Liver (tissue), 9 donors: ENCODE data around the gene ANXA9. TPM values are rescaled to one million over a fixed set of nuclear protein-coding genes. Genes with fewer than 3 reads are reported as not detected.

Experiments
- DNase-seq: peaks from one replicate; pipeline ENCODE4 v3.0.0-alpha.2; 2017; ENCODE audit warnings: low spot score
- H3K27ac ChIP-seq, 2 donors: one replicate each; pipeline ENCODE4 v1.7.0; 2013; ENCODE audit warnings: inconsistent platforms in 2 of 2, low read length in 2 of 2, control low read depth in 1 of 2, low read depth in 1 of 2, mild to moderate bottlenecking in 1 of 2
- H3K27me3 ChIP-seq, 4 donors: one replicate each; pipeline versions ENCODE4 v1.6.1 to v1.7.0; 2013; ENCODE audit warnings: low read length in 3 of 4, inconsistent platforms in 1 of 4, mild to moderate bottlenecking in 1 of 4, moderate library complexity in 1 of 4; ENCODE audit not compliant: control insufficient read depth in 4 of 4, insufficient read depth in 4 of 4
- H3K36me3 ChIP-seq, 4 donors: one replicate each; pipeline versions ENCODE4 v1.6.1 to v1.7.0; 2013; ENCODE audit warnings: low read length in 3 of 4, mild to moderate bottlenecking in 3 of 4, low read depth in 1 of 4, moderate library complexity in 1 of 4; ENCODE audit not compliant: control insufficient read depth in 4 of 4, insufficient read depth in 3 of 4
- H3K4me1 ChIP-seq, 4 donors: one replicate each; pipeline versions ENCODE4 v1.6.1 to v1.7.0; 2013; ENCODE audit warnings: low read length in 3 of 4, mild to moderate bottlenecking in 3 of 4, moderate library complexity in 1 of 4; ENCODE audit not compliant: control insufficient read depth in 4 of 4, insufficient read depth in 4 of 4
- H3K4me3 ChIP-seq, 3 donors: one replicate each; pipeline versions ENCODE4 v1.6.1 to v1.7.0; 2013; ENCODE audit warnings: low read length in 3 of 3, control low read depth in 1 of 3, low read depth in 1 of 3, mild to moderate bottlenecking in 1 of 3
- H3K9ac ChIP-seq, 2 donors: one replicate each; pipeline ENCODE4 v1.7.0; 2013; ENCODE audit warnings: low read length in 2 of 2, mild to moderate bottlenecking in 2 of 2, moderate library complexity in 2 of 2, control low read depth in 1 of 2, low read depth in 1 of 2
- H3K9me3 ChIP-seq, 4 donors: one replicate each; pipeline versions ENCODE4 v1.6.1 to v1.7.0; 2013; ENCODE audit warnings: low read length in 3 of 4; ENCODE audit not compliant: control insufficient read depth in 4 of 4
- EGR1 ChIP-seq, 2 donors: IDR thresholded peaks; 2 replicates each; pipeline ENCODE4 v1.6.1; 2016 to 2018; ENCODE audit warnings: antibody characterized with exemption in 2 of 2, low read depth in 2 of 2
- FOXA1 ChIP-seq: IDR thresholded peaks from 2 replicates; pipeline ENCODE4 v1.6.1; 2016; ENCODE audit warnings: antibody characterized with exemption
- FOXA2 ChIP-seq: IDR thresholded peaks from 2 replicates; pipeline ENCODE4 v1.6.1; 2016; ENCODE audit warnings: antibody characterized with exemption
- GABPA ChIP-seq, 2 donors: IDR thresholded peaks in 1 of 2; conservative IDR thresholded peaks in 1 of 2; 2 replicates each; pipeline ENCODE4 v1.6.1; 2016; ENCODE audit warnings: antibody characterized with exemption in 2 of 2, mild to moderate bottlenecking in 1 of 2, moderate library complexity in 1 of 2
- HNF4A ChIP-seq, 2 donors: conservative IDR thresholded peaks; 2 replicates each; pipeline ENCODE4 v1.6.1; 2016; ENCODE audit warnings: antibody characterized with exemption in 2 of 2, mild to moderate bottlenecking in 2 of 2
- HNF4G ChIP-seq: IDR thresholded peaks from 2 replicates; pipeline ENCODE4 v1.6.1; 2016; ENCODE audit warnings: antibody characterized with exemption
- JUND ChIP-seq, 2 donors: IDR thresholded peaks; 2 replicates each; pipeline ENCODE4 v1.6.1; 2016; ENCODE audit warnings: antibody characterized with exemption in 2 of 2
- NR2F2 ChIP-seq: IDR thresholded peaks from 2 replicates; pipeline ENCODE4 v1.6.1; 2016; ENCODE audit warnings: antibody characterized with exemption
- RAD21 ChIP-seq, 2 donors: IDR thresholded peaks; 2 replicates each; pipeline ENCODE4 v1.6.1; 2016; ENCODE audit warnings: antibody characterized with exemption in 2 of 2, mild to moderate bottlenecking in 2 of 2
- RXRA ChIP-seq, 2 donors: IDR thresholded peaks; 2 replicates each; pipeline ENCODE4 v1.6.1; 2017 to 2018; ENCODE audit warnings: antibody characterized with exemption in 2 of 2, mild to moderate bottlenecking in 1 of 2
- SP1 ChIP-seq: IDR thresholded peaks from 2 replicates; pipeline ENCODE4 v1.6.1; 2018; ENCODE audit warnings: antibody characterized with exemption, mild to moderate bottlenecking
- TAF1 ChIP-seq: conservative IDR thresholded peaks from 2 replicates; pipeline ENCODE4 v1.6.1; 2016; ENCODE audit warnings: antibody characterized with exemption, mild to moderate bottlenecking
- YY1 ChIP-seq: IDR thresholded peaks from 2 replicates; pipeline ENCODE4 v1.6.1; 2016; ENCODE audit warnings: antibody characterized with exemption, mild to moderate bottlenecking
- WGBS: extraction: QIAGEN DNeasy Blood & Tissue Kit; methylation state at CpG from one replicate; pipeline ENCODE4 v1.1.7; 2013; 5-methylcytosine and 5-hydroxymethylcytosine counted together
- polyA plus RNA-seq, 2 donors: library from polyadenylated mRNA; stranded (reverse) in 1 of 2; unstranded in 1 of 2; fragments of 200-250 nt in 1 of 2; fragments of >200 nt in 1 of 2; fragmentation: Nextera tagmentation in 1 of 2; extraction: Ambion mirVana in 1 of 2; gene quantifications; one replicate each; pipeline versions ENCODE4 v1.2.1 to v1.2.3, GENCODE V29; 2013 to 2015
- total RNA-seq, 2 donors: library from RNA; depleted of rRNA; stranded (reverse); fragments of >200 nt; gene quantifications; one replicate each; pipeline ENCODE4 v1.2.3, GENCODE V29; 2014
- TF ChIP-seq, protein P1 (sequence below): fragments of 150-350 bp; IDR thresholded peaks from 2 replicates; pipeline ENCODE4 v1.5.1; 2017; ENCODE audit warnings: improper control_type of control experiment, low read depth, low read length; ENCODE audit not compliant: missing input control
- TF ChIP-seq, protein P2 (sequence below): IDR thresholded peaks from 2 replicates; pipeline ENCODE4 v1.6.1; 2016; ENCODE audit warnings: antibody characterized with exemption
- TF ChIP-seq, protein P3 (sequence below): IDR thresholded peaks from 2 replicates; pipeline ENCODE4 v1.6.1; 2016; ENCODE audit warnings: antibody characterized with exemption
- TF ChIP-seq, protein P4 (sequence below): IDR thresholded peaks from 2 replicates; pipeline ENCODE4 v1.6.1; 2016; ENCODE audit warnings: antibody characterized with exemption
- TF ChIP-seq, protein P5 (sequence below): IDR thresholded peaks from 2 replicates; pipeline ENCODE4 v1.6.1; 2016; ENCODE audit warnings: antibody characterized with exemption, mild to moderate bottlenecking
- donor health status: healthy.
- donor health status: healthy.
- donor health status: healthy.
- donor health status: healthy.
- donor health status: healthy.

Gene ANXA9
- total and polyA plus RNA-seq, 4 donors = 7.5 to 24.0 (median 17.0) TPM

DNA sequence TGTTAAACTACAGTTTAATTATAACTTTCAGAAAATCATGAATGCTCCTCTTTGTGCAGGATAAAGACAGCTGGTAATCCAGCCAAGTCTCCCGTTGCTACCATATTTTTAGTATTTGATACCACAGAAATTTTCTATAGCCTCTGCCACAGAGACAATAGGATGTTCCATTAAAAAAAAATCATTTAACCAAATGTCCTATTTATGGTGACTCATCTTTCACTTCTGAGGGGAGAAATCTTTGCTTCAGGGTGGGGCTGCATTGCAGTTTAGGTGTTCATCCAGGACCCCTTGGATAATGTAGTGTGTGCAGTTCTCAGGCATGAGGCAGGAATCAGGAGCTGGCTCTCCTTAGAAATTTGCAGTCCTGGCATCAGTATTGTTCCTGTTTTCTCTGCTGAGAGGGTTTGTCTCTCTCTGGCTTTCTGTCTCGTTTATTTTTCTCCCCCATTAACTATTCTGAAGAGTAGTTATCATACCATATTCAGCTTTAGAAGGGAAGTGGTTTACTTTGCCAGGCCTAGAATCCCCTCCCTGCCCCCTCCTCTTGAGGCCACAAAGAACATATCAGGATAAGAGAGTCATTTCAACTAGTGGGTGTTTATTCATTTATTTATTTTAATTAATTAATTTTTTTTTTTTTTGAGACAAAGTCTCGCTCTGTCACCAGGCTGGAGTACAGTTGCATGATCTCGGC lies 29.2 kb downstream of the ANXA9 start:
- DNase-seq = no peak
- Histone ChIP-seq H3K4me3 (no peak overlapping the region), H3K36me3 (peaks cover 0 to 2% (median 0%) of the 10 kb centered on the region in 4 donors), H3K9me3 (no peaks in the 10 kb centered on the region), H3K27me3 (no peaks in the 10 kb centered on the region), H3K9ac (no peak overlapping the region), H3K4me1 (peaks cover 13 to 62% (median 51%) of the 10 kb centered on the region in 4 donors), H3K27ac (no peak overlapping the region)
- TF ChIP-seq, protein P1, sequence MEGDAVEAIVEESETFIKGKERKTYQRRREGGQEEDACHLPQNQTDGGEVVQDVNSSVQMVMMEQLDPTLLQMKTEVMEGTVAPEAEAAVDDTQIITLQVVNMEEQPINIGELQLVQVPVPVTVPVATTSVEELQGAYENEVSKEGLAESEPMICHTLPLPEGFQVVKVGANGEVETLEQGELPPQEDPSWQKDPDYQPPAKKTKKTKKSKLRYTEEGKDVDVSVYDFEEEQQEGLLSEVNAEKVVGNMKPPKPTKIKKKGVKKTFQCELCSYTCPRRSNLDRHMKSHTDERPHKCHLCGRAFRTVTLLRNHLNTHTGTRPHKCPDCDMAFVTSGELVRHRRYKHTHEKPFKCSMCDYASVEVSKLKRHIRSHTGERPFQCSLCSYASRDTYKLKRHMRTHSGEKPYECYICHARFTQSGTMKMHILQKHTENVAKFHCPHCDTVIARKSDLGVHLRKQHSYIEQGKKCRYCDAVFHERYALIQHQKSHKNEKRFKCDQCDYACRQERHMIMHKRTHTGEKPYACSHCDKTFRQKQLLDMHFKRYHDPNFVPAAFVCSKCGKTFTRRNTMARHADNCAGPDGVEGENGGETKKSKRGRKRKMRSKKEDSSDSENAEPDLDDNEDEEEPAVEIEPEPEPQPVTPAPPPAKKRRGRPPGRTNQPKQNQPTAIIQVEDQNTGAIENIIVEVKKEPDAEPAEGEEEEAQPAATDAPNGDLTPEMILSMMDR = no peak
- TF ChIP-seq JUND (IDR thresholded peaks at IDR 0.05) (no peak), FOXA1 (no peak), FOXA2 (no peak), TAF1 (no peak)
- WGBS = 60% methylated on average over 4 of the region's 4 CpGs

DNA sequence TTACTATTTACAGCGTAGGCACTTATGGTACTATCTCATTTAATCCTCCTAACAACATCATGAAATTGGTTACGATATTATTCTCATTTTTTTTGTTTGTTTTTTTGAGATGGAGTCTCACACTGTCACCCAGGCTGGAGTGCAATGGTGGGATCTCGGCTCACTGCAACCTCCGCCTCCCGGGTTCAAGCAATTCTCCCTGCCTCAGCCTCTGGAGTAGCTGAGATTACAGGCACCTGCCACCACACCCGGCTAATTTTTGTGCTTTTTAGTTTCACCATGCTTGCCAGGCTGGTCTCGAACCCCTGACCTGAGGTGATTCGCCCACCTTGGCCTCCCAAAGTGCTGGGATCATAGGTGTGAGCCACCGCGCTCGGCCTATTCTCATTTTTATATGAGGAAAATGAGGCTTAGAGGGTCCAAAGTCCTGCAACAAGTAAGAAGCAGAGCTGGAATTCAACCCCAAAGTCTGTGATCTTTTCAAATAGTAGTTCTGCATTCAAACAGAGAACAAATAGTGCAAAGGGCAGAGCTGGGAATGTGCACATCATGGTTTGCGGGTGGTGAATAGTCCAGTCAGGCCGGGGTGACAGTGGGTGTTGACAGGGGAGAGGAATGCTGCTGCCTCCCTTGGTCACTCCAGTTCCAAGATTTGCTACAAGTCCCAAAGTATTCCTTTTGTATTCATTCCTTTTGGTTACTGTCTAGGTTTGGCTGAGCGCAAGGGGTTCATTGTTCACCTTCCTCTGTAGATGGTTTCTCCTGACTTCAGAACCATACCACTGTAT lies 30.8 kb downstream of the ANXA9 start:
- Histone ChIP-seq H3K9ac (peak overlapping the region in 1 of 2 donors; percentile 49), H3K27ac (peak overlapping the region; percentile 34 to 71), H3K36me3 (peaks cover 0 to 4% (median 1%) of the 10 kb centered on the region in 4 donors), H3K9me3 (no peaks in the 10 kb centered on the region), H3K4me3 (no peak overlapping the region), H3K4me1 (peaks cover 9 to 48% (median 42%) of the 10 kb centered on the region in 4 donors), H3K27me3 (no peaks in the 10 kb centered on the region)
- 48% methylated on average over 14 of the region's 14 CpGs for WGBS
- peak; percentile 52 for DNase-seq
- TF ChIP-seq HNF4A (conservative IDR thresholded peaks at IDR 0.05) = peak; percentile 99
- peak; percentile 85 for TF ChIP-seq YY1
- TF ChIP-seq NR2F2 = peak; percentile 94
- peak in 1 of 2 donors; percentile 59 for TF ChIP-seq GABPA (IDR thresholded peaks at IDR 0.05 in 1 of 2, conservative IDR thresholded peaks at IDR 0.05 in 1 of 2)
- TF ChIP-seq JUND (IDR thresholded peaks at IDR 0.05) = peak; percentile 85 to 92
- TF ChIP-seq, protein P2, sequence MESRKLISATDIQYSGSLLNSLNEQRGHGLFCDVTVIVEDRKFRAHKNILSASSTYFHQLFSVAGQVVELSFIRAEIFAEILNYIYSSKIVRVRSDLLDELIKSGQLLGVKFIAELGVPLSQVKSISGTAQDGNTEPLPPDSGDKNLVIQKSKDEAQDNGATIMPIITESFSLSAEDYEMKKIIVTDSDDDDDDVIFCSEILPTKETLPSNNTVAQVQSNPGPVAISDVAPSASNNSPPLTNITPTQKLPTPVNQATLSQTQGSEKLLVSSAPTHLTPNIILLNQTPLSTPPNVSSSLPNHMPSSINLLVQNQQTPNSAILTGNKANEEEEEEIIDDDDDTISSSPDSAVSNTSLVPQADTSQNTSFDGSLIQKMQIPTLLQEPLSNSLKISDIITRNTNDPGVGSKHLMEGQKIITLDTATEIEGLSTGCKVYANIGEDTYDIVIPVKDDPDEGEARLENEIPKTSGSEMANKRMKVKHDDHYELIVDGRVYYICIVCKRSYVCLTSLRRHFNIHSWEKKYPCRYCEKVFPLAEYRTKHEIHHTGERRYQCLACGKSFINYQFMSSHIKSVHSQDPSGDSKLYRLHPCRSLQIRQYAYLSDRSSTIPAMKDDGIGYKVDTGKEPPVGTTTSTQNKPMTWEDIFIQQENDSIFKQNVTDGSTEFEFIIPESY = peak; percentile 79
- TF ChIP-seq, protein P3, sequence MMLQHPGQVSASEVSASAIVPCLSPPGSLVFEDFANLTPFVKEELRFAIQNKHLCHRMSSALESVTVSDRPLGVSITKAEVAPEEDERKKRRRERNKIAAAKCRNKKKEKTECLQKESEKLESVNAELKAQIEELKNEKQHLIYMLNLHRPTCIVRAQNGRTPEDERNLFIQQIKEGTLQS = no peak
- TF ChIP-seq, protein P4, sequence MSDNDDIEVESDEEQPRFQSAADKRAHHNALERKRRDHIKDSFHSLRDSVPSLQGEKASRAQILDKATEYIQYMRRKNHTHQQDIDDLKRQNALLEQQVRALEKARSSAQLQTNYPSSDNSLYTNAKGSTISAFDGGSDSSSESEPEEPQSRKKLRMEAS = peak; percentile 75
- TF ChIP-seq FOXA1 = peak; percentile 75
- TF ChIP-seq, protein P5, sequence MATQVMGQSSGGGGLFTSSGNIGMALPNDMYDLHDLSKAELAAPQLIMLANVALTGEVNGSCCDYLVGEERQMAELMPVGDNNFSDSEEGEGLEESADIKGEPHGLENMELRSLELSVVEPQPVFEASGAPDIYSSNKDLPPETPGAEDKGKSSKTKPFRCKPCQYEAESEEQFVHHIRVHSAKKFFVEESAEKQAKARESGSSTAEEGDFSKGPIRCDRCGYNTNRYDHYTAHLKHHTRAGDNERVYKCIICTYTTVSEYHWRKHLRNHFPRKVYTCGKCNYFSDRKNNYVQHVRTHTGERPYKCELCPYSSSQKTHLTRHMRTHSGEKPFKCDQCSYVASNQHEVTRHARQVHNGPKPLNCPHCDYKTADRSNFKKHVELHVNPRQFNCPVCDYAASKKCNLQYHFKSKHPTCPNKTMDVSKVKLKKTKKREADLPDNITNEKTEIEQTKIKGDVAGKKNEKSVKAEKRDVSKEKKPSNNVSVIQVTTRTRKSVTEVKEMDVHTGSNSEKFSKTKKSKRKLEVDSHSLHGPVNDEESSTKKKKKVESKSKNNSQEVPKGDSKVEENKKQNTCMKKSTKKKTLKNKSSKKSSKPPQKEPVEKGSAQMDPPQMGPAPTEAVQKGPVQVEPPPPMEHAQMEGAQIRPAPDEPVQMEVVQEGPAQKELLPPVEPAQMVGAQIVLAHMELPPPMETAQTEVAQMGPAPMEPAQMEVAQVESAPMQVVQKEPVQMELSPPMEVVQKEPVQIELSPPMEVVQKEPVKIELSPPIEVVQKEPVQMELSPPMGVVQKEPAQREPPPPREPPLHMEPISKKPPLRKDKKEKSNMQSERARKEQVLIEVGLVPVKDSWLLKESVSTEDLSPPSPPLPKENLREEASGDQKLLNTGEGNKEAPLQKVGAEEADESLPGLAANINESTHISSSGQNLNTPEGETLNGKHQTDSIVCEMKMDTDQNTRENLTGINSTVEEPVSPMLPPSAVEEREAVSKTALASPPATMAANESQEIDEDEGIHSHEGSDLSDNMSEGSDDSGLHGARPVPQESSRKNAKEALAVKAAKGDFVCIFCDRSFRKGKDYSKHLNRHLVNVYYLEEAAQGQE = peak; percentile 89
- TF ChIP-seq RAD21 (IDR thresholded peaks at IDR 0.05) = peak; percentile 38 to 45
- TF ChIP-seq EGR1 (IDR thresholded peaks at IDR 0.05; ENCODE audit: low read depth in 2 of 2) = peak in 1 of 2 donors; percentile 62
- peak; percentile 98 for TF ChIP-seq HNF4G
- TF ChIP-seq SP1 = peak; percentile 99
- TF ChIP-seq TAF1 = no peak
- TF ChIP-seq FOXA2 = peak; percentile 74
- TF ChIP-seq, protein P1 = no peak
- peak; percentile 89 to 94 for TF ChIP-seq RXRA (IDR thresholded peaks at IDR 0.05)
